ENCODE measurements around the gene RAD51B.

The RAD51B gene

DNA sequence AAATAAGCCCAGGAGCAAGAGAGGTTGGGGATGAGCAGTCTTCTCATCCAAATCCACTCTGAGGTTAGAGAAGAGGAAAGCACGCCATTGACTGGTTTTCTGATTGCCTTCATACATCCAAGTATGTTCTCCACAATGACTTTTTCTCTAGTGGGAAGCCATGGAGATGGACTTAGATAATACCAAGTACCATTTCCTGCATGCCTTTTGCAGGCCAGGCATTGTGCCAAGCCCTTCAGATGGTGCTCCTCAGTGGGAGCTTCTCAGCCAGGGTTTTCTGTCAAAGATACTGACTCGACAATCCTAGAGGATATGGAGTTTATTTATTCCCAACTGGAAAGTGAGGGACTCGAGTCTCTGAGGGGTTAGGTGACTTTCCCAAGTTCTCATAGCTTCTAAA is 755.3 kb downstream of the RAD51B start:
- no peak for DNase-seq (ENCODE audit: low read depth, low spot score)
- no peak overlapping the region for H3K27ac ChIP-seq

DNA sequence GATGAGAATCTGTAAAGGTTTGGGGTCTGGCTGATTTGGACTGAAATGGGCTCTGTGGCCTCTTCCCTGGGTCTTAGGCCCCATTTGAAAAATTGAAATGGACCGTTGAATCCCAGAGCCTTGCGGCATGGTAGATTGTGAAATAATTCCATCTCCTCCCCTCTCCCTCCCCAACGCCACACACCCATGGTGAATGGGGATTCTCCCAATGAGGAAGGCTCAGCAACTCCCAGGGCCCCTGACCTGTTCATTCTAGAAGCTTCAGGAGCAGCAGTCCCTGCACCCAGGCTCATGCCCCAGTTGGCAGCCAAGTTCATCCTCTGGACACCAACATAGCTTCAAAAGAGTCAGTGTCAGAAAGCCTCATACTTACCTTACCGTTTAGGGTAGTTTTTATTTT is 755.8 kb downstream of the RAD51B start:
- no peak for DNase-seq (ENCODE audit: low read depth, low spot score)
- H3K27ac ChIP-seq = peak overlapping the region; percentile 94

DNA sequence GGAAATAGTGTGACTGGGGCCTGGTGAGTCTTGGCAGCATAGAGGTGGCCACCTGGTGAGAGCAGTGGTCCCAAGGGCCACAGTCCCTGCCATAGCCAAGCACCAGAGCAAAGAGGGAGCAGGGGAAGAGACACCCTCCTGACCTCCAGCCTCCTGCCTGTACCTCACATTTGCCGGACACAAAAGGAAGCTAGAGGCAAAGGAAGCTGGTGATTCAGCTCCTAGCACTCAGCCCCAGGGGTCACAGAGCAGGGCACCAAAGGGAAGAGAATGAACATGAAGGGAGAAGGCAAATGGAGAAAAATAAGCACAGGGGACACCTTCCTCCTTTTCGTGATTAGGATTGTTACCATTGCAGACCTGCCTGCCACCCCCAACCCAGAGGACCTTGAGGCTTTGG is 756.5 kb downstream of the RAD51B start:
- no peak for DNase-seq (ENCODE audit: low read depth, low spot score)
- peak overlapping the region; percentile 94 for H3K27ac ChIP-seq

DNA sequence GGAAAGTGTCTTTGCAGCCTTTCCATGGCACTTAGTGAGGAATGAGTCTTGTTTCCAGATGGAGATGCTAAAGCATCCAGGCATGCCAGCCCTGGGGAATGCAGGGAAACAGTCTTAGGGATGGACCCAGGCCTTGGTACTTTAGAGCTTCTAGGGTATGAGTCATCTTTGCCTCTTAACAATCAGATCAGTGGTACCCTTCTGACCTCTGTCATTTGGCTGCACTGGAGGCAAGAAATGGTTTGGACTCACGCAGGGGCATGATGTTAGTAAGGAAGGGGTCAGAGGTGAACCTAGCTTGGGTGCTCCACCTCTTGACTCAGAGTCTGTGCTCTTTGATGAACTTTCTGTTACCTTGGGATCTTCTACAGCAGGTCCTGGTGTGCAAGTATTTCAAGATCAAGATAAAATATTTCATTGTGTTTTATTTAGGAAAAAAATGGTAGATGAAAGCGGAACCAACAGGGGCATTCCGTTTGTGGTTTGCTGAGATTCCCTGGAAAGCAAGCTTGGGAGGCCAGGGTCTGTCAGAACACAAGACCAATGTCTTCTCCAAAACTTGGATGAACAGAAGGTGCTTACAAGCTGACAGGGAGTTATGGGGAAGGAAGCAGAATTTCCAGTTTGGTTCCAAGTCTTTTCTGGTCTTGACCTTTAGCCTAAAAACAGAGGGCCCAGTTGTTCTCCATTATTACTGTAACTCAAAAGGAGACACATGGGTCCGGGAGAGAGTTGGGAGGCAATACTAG is 757.1 kb downstream of the RAD51B start:
- H3K27ac ChIP-seq = peak overlapping the region; percentile 94
- no peak for DNase-seq (ENCODE audit: low read depth, low spot score)

DNA sequence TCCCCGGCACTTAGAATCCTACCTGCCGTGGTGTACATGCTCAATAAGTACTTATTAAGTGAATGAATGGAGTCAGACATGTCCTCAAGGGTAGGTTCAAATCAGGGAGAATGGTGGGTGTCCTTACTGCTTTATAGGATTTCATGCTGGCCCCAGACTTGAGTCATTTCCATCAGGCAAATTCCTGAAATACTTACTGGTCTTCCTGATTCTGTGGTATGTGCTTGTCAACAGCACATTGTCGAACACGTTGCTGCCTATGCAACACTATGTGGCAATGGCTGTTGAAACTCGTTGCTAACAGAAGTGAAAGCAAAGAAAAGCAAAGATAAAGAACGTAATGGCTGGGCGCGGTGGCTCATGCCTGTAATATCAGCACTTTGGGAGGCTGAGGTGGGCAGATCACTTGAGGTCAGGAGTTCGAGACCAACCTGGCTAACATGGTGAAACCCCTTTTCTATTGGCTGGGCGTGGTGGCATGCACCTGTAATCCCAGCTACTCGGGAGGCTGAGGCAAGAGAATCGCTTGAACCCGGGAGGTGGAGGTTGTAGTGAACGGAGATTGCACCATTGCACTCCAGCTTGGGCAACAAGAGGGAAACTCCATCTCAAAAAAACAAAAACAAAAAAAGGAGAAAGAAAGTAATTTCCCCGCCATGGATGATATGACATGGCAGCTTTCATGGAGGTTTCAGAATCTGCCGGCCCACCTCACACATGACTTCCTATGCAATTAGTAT is 758.4 kb downstream of the RAD51B start:
- peak; percentile 95 for DNase-seq (ENCODE audit: low read depth, low spot score)
- peak overlapping the region; percentile 94 for H3K27ac ChIP-seq

DNA sequence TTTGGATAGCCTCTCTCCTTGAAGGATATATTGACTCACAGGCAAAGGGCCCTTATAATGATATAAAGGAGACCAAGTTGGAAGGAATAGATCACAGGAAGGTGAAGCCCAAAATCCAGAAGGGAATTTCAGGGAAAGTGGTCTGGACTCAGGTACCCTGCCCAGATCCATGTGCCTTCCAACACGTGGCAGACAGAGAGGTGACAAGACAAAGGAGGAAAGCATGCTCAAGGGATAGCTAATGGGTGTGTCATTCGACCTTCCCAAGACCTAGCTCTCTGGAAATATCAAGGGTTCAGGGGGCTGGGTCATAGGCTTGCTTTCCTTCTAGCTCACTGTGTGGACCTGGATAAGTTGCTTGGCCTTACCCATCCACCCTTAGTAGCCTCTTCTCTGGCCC is 759.0 kb downstream of the RAD51B start:
- peak overlapping the region; percentile 94 for H3K27ac ChIP-seq
- DNase-seq (ENCODE audit: low read depth, low spot score) = no peak

DNA sequence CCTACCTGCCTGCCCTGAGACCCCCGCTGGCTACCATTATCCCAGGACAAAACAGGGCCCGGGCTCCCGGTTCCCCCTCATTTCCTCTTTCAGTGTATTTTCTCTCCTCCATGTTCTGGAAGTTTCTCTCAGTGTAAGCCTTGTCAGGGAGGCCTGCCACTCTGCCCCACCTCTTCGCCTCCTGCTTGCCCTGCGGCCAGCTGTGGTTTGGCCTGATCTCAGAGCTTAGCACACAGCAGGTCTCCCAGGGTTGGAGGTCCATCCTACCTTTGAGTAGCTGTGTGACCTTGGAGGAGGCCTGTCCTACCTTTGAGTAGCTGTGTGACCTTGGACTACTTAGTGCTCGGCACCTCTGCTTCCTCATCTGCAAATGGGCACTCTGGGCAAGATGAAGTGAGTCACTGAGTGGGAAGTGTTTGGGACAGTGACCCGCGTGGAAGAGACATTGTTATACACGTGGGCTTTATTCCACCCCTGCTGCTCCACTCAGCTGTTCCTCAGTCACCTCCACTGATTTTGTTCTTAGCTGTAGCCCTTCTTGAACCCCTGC is 760.6 kb downstream of the RAD51B start:
- no peak for DNase-seq (ENCODE audit: low read depth, low spot score)
- no peak overlapping the region for H3K27ac ChIP-seq

DNA sequence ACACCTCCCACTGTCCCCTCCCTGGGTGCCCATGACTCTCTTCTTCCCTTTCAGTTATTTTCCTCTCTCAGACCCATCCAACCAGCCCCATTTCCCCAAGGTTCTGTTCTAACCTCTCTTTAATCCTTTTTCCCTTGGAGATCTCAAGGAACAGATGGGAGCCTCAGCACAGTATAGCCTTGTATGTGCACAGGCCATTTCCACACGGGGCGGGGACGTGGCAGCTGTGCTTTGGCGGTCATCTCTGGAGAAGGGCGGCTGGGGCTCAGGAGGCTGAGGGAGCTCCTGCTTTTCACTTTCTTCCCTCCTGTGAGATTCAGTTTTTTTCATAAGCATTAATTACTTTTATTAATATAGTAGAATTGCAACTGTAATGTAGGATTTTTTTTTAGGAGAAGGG is 761.1 kb downstream of the RAD51B start:
- H3K27ac ChIP-seq = no peak overlapping the region
- no peak for DNase-seq (ENCODE audit: low read depth, low spot score)

DNA sequence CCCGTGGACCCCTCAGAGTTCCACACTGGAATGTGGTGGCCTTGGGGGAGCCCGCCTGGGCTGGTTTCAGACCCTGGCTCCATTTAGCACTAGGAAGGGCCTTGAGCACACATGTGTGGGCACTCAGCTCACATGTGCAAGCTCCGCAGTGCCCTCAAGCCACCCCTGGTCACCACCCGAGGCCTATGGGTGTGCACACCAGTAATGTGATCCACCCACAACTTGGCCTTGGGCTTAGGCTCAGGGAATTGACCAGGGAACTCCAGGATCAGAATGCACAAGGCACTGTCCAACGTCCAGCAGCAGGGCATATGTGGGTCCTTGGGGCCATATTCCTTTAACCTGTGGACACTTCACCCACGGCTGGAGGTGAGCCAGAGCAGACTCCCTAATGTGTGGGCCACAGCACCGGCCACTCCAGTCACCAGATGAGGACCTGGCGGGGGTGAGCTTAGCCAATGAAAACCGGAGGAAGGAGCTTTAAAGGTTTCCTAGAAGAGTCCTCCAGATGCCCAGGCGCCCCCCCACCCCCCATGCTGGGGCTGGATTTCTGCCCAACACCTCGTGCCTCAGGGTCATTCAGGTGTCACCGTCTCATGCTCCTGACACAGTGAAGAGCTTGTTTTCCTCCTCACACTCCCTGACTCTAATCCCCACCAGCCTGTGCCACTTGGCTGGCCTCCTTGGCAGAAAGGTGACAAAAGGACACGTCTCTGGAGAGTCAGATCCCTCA is 764.1 kb downstream of the RAD51B start:
- H3K27ac ChIP-seq = no peak overlapping the region
- DNase-seq (ENCODE audit: low read depth, low spot score) = no peak

DNA sequence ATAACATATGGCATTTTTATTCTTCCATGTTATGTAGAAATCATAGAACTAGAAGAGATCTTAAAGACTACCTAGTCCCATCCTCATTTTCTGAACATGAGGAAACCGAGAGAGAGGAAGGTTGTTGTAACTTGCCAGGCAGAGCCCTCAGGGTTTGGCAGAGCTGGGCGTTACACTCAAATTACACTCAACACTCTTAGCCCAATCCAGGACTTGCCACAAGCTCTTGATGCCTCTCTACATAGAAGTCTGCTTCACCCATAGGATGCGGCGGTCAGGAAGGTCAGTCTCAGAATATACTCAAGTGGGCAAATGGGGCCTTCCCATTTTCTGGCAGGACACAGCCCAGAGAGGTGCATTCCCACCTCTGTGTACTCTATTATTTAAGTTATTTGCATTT is 765.2 kb downstream of the RAD51B start:
- DNase-seq (ENCODE audit: low read depth, low spot score) = no peak
- peak overlapping the region; percentile 7 for H3K27ac ChIP-seq

DNA sequence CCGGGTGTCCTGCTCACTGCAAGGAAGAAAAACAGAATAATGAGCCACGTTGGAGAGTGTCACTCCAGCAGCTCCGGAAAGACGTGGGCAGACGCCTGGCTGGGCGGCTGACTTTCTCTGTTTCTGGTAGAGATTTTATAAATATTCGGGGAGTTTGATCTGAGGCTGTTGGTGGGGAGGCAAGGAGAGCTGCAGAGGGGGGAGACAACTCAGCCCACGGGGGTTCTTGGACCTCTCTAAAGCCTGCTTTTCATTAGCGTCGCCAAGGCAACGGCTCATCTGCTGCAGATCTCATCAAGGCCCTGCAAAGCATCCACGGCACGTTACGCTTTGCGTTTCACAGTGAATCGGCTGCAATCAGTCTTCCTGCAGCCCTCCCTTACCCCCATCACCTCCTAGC is 766.1 kb downstream of the RAD51B start:
- H3K27ac ChIP-seq = no peak overlapping the region
- no peak for DNase-seq (ENCODE audit: low read depth, low spot score)

DNA sequence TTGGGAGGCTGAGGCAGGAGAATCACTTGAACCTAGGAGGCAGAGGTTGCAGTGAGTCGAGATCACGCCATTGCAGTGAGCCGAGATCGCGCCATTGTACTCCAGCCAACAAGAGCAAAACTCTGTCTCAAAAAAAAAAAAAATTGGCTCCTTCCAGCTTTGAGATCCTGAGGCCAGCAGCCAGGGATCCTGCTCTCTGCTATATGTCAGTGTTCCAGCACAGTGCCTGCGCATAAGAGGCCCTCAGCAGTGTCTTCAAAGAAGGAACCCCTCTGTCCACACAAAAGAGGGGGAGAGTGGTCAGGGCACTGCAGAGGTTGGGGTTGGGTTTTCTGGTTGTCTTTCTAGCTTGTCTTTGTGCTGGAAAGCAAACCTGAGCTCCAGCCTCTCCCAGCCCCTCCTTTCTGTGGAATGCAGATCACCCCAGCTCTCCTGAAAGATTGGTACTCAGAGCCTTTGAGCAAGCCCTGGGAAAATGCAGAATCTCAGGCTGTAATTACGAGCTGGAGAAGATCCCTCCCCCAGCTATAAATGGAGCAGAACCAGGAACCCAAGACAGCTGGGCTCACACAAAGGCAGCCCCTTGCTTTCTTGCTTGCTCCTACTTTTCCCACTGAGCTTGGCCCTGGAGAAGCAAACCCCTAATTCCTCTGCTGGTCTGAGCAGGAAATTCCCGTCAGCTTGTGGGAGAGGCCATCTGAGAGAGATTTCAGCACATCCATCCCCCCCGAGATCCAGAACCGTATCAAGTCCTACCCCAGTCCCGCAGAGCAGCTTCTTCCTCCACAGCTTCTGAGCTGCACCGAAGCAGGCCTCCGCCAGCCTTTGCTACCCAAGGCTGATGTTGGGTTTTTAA is 767.5 kb downstream of the RAD51B start:
- DNase-seq (ENCODE audit: low read depth, low spot score) = no peak
- peak overlapping the region; percentile 68 for H3K27ac ChIP-seq

DNA sequence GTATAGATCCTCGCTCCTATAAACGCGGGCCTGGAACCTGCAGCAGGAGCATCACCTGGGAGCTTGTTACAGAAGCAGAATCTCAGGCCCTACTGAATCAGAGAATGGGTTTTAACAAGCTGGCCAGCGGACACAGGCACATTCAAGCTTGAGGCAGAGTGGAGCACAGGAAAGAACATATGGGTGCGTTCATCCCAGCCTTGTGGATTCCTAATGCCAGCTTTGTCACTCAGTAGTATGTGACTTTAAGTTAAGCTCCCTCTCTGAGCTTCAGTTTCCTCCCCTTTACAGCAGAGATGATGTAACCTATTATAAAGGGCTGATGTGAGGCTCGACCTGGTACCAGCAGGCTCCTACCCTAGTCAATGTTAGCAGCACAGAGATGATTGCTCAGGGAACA is 768.4 kb downstream of the RAD51B start:
- peak overlapping the region; percentile 68 for H3K27ac ChIP-seq

DNA sequence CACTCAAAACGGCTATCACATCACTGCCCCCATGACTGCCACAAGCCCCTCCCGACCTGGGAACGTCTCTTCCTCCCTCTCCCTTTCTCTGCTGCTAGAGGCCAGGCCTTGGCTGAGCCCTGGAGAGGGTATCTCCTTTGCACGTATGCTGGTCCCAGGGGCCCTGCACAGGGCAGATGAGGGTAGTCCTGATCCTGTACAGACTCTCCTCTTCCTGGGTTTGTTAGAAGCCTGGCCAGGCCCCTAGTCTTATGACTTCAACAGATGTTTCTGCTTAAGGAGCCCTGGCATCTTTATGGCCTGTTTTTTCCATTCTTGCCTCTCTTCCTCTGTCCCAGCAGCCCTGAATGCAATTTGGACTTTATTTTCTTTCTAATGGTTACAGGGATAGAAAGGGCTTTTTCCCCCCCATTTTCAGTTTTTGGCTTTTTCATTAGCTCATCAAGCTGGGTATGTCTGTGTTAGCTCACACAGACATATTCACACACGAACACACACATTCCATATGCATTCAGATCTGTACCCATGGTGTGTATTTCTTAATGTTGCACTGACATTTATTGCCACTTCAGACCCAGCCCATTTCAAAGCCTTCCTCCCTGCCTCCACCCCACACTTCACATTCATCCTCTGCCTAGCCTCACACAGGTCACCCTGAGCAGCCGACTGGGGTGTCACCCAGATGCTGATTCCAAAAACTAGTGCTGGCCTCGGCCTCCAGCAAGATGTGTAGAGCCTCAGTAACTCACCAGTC is 770.0 kb downstream of the RAD51B start:
- no peak for DNase-seq (ENCODE audit: low read depth, low spot score)
- H3K27ac ChIP-seq = no peak overlapping the region

More for the DNA sequence above, 768.4 kb downstream of the RAD51B start:
- DNase-seq (ENCODE audit: low read depth, low spot score) = no peak

DNA sequence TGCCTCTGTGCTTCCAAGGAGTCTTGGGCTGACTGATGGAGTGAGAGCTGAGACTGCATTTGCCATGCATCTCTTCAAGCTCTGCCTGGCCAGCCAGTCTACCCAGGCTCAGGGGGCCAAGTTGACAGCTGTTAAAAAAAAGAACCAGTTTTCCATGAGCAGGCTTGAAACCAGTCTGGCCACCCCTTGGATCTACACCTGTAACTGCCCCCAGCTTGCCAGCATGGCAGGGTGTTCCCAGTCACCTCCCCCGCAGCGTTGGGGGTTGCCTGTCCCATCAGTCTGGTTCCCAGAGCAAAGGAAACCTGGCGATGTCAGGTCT is 770.6 kb downstream of the RAD51B start:
- DNase-seq (ENCODE audit: low read depth, low spot score) = no peak
- H3K27ac ChIP-seq = no peak overlapping the region

DNA sequence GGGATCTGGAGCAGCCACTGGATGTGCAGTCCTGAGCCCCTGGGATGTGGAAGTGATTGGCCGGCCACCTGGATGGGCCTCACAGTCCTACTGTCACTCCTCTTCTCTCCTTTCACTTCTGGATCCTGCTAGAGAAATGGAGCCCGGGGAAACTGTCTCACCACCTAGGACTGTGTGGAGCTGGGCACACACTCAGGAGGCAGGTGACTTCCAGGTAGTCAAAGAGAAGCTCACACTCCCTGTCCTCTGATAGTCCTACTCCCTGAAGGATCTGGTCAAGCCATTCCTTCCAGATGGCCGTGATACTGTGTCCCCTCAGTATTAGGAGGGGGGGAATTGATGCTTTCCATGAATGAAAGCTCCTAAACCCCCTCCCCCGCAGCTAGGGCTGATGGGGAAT is 772.2 kb downstream of the RAD51B start:
- no peak for DNase-seq (ENCODE audit: low read depth, low spot score)

DNA sequence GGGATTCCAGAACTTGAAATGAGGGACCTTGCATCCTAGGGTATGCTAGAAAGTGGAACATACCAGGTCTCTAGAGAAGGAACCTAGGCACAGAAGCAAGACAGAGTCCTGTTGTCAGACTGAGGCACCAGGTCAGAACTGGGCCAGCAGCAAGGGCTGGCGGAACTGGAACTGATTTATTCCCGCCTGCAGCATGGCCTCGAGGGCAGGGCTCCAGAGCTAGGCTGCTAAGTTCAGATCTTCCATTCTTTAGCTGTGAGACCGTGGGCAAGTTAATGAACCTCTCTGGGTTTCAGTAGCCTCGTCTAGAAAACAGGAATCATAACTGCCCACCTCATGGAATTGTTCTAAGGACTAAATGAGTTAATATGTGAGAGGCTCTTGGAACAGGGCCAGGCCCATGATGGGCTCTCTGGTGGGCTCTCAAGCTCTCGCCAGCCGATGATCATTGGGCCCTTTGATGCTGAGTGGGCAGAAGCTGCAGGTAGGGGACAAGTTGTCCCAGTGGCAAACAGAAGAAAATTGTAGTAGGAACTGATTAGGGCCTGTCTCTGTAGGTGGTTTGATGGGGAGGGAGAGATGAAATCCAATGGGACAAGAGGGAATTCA is 773.5 kb downstream of the RAD51B start:
- H3K27ac ChIP-seq = no peak overlapping the region

More for the DNA sequence above, 772.2 kb downstream of the RAD51B start:
- no peak overlapping the region for H3K27ac ChIP-seq

DNA sequence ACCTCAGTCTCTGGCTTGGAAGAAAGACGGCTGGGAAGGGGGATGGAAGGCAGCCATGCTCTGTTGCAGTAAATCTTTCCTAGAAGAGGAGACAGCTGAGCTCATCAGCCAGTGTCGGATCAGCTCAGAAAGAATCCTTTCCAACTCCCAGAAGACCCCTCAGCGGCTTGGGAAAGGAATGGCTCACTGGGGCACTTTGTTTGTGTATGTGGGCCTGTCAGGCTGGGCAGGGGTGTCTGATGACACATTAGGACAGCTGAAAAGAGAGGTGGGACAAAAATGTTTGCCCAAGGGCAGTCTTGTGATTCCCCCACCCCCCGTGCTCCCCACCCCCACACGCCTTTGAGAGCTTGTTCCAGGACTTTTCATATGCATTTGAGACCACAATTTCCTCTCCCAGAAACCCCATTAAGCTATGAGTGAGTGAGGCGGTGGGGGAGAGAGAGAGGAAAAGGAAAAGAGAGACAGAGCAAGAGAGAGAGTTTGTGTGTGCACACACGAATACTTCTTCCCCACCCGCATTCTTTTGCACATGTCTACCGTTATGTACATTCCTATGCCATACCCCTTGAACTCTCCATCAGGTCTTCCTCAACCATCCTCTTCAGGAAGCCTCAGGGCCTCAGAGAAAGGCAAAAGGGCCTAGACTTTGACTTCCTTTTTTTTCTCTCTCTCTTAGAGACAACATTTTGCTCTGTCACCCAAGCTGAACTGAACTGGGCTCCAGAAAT is 774.4 kb downstream of the RAD51B start:
- no peak for DNase-seq (ENCODE audit: low read depth, low spot score)
- H3K27ac ChIP-seq = no peak overlapping the region

More for the DNA sequence above, 773.5 kb downstream of the RAD51B start:
- DNase-seq (ENCODE audit: low read depth, low spot score) = no peak

All from epithelial cell of prostate (primary cell).